ENCODE measurements around the gene PNPLA1.

The PNPLA1 gene

GRCh38 chr6:36301085-36301658 lies 31.3 kb downstream of the PNPLA1 start:
- TF ChIP-seq CTCF (conservative IDR thresholded peaks at IDR 0.05; ENCODE audit: low read depth, low read length) = no peak
- H3K4me3 ChIP-seq (ENCODE audit: low read depth, low read length) = no peak overlapping the region
- no peak for DNase-seq (ENCODE audit: low read depth)

- no peak for TF ChIP-seq CTCF (conservative IDR thresholded peaks at IDR 0.05; ENCODE audit: low read depth, low read length)
- H3K4me3 ChIP-seq (ENCODE audit: low read depth, low read length) = no peak overlapping the region
- DNase-seq (ENCODE audit: low read depth) = no peak
These were observed 31.9 kb downstream of the PNPLA1 start for GRCh38 chr6:36301781-36302180.

- no peak overlapping the region for H3K4me3 ChIP-seq (ENCODE audit: low read depth, low read length)
- TF ChIP-seq CTCF (conservative IDR thresholded peaks at IDR 0.05; ENCODE audit: low read depth, low read length) = peak; percentile 96
- DNase-seq (ENCODE audit: low read depth) = peak; percentile 95
These were observed 32.5 kb downstream of the PNPLA1 start for GRCh38 chr6:36302227-36302976.

GRCh38 chr6:36305885-36306284 lies 36.0 kb downstream of the PNPLA1 start:
- H3K4me3 ChIP-seq (ENCODE audit: low read depth, low read length) = no peak overlapping the region
- no peak for TF ChIP-seq CTCF (conservative IDR thresholded peaks at IDR 0.05; ENCODE audit: low read depth, low read length)
- DNase-seq (ENCODE audit: low read depth) = no peak

GRCh38 chr6:36306375-36306774 lies 36.5 kb downstream of the PNPLA1 start:
- no peak for DNase-seq (ENCODE audit: low read depth)
- no peak for TF ChIP-seq CTCF (conservative IDR thresholded peaks at IDR 0.05; ENCODE audit: low read depth, low read length)
- no peak overlapping the region for H3K4me3 ChIP-seq (ENCODE audit: low read depth, low read length)

GRCh38 chr6:36308514-36308913 lies 38.7 kb downstream of the PNPLA1 start:
- H3K4me3 ChIP-seq (ENCODE audit: low read depth, low read length) = no peak overlapping the region
- TF ChIP-seq CTCF (conservative IDR thresholded peaks at IDR 0.05; ENCODE audit: low read depth, low read length) = no peak
- no peak for DNase-seq (ENCODE audit: low read depth)

- no peak for TF ChIP-seq CTCF (conservative IDR thresholded peaks at IDR 0.05; ENCODE audit: low read depth, low read length)
- H3K4me3 ChIP-seq (ENCODE audit: low read depth, low read length) = no peak overlapping the region
- no peak for DNase-seq (ENCODE audit: low read depth)
These were observed 39.3 kb downstream of the PNPLA1 start for GRCh38 chr6:36309203-36309602.
